WI38 (cell line): ENCODE results near the gene SIL1.
"Not testable (repeated sequence)": the region's sequence is repeated elsewhere in the genome, so short reads cannot be mapped to it uniquely, and the experiment has no call there.

Source experiments
- H3K4me3 ChIP-seq: 2 replicates; pipeline ENCODE4 v1.5.1; 2011; ENCODE audit warnings: low read depth, mild to moderate bottlenecking, control low read depth, low read length
- CTCF ChIP-seq: IDR thresholded peaks from 2 replicates; pipeline ENCODE4 v1.5.1; 2012; ENCODE audit warnings: low read depth, mild to moderate bottlenecking, control low read depth, low read length

Gene SIL1

GRCh38 chr5:139171779-139172404 is 26.3 kb downstream of the SIL1 start:
- no peak for TF ChIP-seq CTCF
- no peak overlapping the region for H3K4me3 ChIP-seq

- no peak overlapping the region for H3K4me3 ChIP-seq
- TF ChIP-seq CTCF: no peak
Measured at GRCh38 chr5:139167952-139168720, 30.0 kb downstream of the SIL1 start.

GRCh38 chr5:139167533-139167932 is 30.6 kb downstream of the SIL1 start:
- no peak overlapping the region for H3K4me3 ChIP-seq
- no peak for TF ChIP-seq CTCF

- no peak for TF ChIP-seq CTCF
- no peak overlapping the region for H3K4me3 ChIP-seq
Measured at GRCh38 chr5:139167063-139167462, 31.1 kb downstream of the SIL1 start.

- not testable (repeated sequence) for H3K4me3 ChIP-seq
Measured at GRCh38 chr5:139164897-139165296, 33.3 kb downstream of the SIL1 start.

- H3K4me3 ChIP-seq: no peak overlapping the region
- no peak for TF ChIP-seq CTCF
Measured at GRCh38 chr5:139164020-139164419, 34.1 kb downstream of the SIL1 start.

GRCh38 chr5:139162448-139162847 is 35.7 kb downstream of the SIL1 start:
- no peak for TF ChIP-seq CTCF
- no peak overlapping the region for H3K4me3 ChIP-seq
